Upper lobe of right lung (tissue), 1 donor: ENCODE data around the gene ZNF618. TPM values are rescaled to one million over a fixed set of nuclear protein-coding genes. Genes with fewer than 3 reads are reported as not detected.

Source experiments
- ATAC-seq: fragments of 200-7000 bp; cut with Tn5 transposase; one replicate; pipeline ENCODE4 v1.9.1; 2020; ENCODE audit warnings: mild to moderate bottlenecking, moderate library complexity
- DNase-seq: peaks from one replicate; pipeline ENCODE4 v3.0.0-alpha.2; 2020
- H3K27ac ChIP-seq: fragments of 200-600 bp; one replicate; pipeline ENCODE4 v1.8.0; 2022
- H3K27me3 ChIP-seq: fragments of 200-600 bp; one replicate; pipeline ENCODE4 v1.8.0; 2022; ENCODE audit warnings: mild to moderate bottlenecking
- H3K36me3 ChIP-seq: fragments of 200-600 bp; one replicate; pipeline ENCODE4 v1.8.0; 2022
- H3K4me1 ChIP-seq: fragments of 200-600 bp; one replicate; pipeline ENCODE4 v1.8.0; 2022
- H3K4me3 ChIP-seq: fragments of 200-600 bp; one replicate; pipeline ENCODE4 v1.8.0; 2022; ENCODE audit warnings: mild to moderate bottlenecking
- H3K9me3 ChIP-seq: fragments of 200-600 bp; one replicate; pipeline ENCODE4 v1.8.0; 2022
- intact Hi-C: fragments of 100-400 bp; cut with DNase I; formaldehyde crosslinking; loops from one replicate; pipeline ENCODE4 v1.11.0; 2022
- total RNA-seq: library from RNA; stranded (reverse); fragmentation: NEBNext Ultra II Directional; extraction: Animal tissue kit (Norgen Biotek cat#: 25700); gene quantifications from one replicate; pipeline ENCODE4 v1.2.1, GENCODE V29; 2021
- TF ChIP-seq, protein P1 (sequence below): fragments of 200-600 bp; IDR thresholded peaks from one replicate; pipeline ENCODE4 v1.8.0; 2022; ENCODE audit warnings: antibody characterized with exemption
- donor health status: DM: no; HTN: yes; CAD: no; lungs with severe emphysema.

Gene ZNF618
- total RNA-seq, 1 donor from 2014 or later, result 9.8 TPM

DNA sequence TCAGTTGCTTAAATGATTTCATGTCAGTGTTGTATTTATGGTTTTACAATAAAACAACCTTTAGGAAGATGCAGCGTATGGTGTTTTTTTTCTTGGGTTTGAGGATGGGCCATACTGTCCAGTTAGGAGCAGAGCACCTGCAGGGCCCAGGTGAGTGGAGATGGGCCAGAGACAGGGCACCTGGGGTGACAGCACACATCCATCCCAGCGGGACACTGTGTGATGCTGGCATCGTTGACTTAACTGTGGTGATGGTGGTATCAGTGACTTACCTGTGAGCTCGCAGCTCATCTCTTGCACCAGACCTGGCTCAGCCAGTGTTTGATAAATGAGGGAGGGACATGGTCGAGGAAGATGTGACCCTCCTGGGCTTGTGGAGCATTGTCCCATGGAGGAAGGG, 180.4 kb downstream of the ZNF618 start:
- Histone ChIP-seq H3K27ac (no peak overlapping the region), H3K36me3 (no peaks in the 10 kb centered on the region), H3K9me3 (no peaks in the 10 kb centered on the region), H3K4me3 (no peak overlapping the region), H3K27me3 (no peaks in the 10 kb centered on the region), H3K4me1 (no peaks in the 10 kb centered on the region)
- DNase-seq, result peak; percentile 26
- no peak for ATAC-seq
- intact Hi-C loops, result no loop called here
- TF ChIP-seq, protein P1, sequence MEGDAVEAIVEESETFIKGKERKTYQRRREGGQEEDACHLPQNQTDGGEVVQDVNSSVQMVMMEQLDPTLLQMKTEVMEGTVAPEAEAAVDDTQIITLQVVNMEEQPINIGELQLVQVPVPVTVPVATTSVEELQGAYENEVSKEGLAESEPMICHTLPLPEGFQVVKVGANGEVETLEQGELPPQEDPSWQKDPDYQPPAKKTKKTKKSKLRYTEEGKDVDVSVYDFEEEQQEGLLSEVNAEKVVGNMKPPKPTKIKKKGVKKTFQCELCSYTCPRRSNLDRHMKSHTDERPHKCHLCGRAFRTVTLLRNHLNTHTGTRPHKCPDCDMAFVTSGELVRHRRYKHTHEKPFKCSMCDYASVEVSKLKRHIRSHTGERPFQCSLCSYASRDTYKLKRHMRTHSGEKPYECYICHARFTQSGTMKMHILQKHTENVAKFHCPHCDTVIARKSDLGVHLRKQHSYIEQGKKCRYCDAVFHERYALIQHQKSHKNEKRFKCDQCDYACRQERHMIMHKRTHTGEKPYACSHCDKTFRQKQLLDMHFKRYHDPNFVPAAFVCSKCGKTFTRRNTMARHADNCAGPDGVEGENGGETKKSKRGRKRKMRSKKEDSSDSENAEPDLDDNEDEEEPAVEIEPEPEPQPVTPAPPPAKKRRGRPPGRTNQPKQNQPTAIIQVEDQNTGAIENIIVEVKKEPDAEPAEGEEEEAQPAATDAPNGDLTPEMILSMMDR, result no peak

DNA sequence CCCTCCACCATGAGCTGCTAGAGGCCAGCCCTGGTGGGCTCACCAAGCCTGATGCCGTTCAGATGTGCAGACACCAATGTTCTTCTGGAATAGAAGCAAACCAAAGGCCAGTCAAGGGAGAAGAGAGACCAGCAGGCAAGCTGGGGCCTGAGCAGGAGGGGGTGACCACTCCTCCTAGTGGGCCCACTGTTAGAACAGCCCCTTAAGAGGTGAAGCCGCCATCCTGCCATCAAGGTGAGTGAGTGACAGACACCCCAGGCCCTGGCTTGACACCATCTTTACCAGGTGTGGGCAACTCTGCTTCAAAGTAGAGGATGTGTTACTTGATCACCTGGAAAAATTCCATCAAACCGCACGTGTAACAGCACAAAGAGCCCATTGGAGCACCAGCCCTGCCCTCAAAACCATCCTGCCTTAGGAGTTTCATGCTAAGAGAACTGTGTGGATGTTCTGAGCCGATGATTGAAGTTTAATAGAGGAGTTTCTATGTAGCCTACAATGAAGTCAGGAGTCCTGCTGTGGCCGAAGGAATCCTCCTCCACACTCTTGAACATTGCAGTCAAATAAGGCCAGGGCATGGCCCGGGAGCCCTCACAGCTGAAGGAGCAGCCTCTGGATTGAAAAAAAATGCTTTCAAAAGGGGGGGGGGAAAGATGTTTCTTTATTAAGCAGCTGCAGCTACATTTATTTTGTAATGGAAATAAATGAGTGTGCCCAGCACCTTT, 181.2 kb downstream of the ZNF618 start:
- Histone ChIP-seq H3K36me3 (no peaks in the 10 kb centered on the region), H3K4me1 (no peaks in the 10 kb centered on the region), H3K9me3 (no peaks in the 10 kb centered on the region), H3K27me3 (no peaks in the 10 kb centered on the region), H3K4me3 (no peak overlapping the region), H3K27ac (no peak overlapping the region)
- intact Hi-C loops, result no loop called here
- DNase-seq (peak; percentile 25), ATAC-seq (no peak)
- TF ChIP-seq, protein P1, result no peak

DNA sequence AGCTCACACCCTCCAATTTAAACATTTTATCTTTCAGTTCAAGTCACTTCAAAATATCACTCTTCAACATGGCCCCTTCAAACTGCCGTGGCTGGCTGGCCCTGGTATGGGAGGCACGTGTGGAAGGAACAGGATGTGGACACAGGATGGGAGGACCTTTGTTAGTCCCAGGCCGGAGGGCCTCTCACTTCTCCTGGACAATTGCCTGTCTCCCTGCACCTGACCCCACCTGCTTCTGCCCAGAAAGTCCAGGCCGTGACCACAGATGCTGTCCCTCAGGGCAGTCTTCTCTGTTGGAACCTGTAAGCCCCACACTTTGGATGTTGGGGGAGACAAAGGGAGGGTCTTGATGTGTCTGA, 182.6 kb downstream of the ZNF618 start:
- H3K27ac ChIP-seq, result no peak overlapping the region
- peak; percentile 32 for DNase-seq
- peak; percentile 12 for ATAC-seq

DNA sequence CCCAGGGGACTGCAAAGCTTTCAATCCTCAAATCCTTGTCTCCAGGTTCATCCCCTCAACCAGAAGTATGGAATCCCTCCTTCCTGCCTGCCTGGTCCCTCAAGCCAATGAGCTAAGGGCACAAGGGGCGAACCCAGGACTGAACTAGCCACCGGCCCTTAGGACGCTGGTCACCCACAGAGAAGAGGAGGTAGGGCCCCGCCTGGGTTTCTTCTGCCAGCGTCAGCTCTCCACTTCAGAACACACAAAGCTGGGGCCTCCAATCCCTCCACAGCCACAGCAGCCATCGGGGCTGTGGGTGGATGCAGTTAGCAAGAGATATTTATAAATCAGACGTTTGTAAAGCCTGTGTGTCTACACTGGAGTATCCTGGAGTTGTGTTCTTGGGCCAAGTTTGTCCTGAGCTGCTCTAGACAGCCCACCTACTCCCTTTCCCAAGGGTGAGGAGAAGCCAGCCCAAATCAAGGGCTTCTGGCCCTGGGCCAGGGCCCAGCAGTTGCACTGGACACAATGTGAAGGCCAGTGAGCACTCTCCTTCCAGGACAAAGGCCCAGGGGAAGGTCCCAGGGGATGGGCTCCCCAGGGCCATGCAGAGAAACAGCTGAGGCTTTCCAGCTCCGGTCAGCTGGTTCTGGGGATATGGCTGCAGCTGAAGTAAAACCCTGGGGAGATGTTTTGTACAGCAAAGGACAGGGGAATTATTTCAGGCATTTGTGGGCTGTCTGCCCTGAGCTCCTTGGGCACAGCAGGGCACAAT, 183.1 kb downstream of the ZNF618 start:
- H3K36me3 ChIP-seq, result no peaks in the 10 kb centered on the region
- DNase-seq (peak; percentile 47), ATAC-seq (no peak)
- intact Hi-C loops, result no loop called here
- no peaks in the 10 kb centered on the region for H3K27me3 ChIP-seq
- H3K4me1 ChIP-seq, result no peaks in the 10 kb centered on the region
- no peaks in the 10 kb centered on the region for H3K9me3 ChIP-seq
- no peak overlapping the region for H3K4me3 ChIP-seq
- H3K27ac ChIP-seq, result no peak overlapping the region
- TF ChIP-seq, protein P1, result no peak

More for the DNA sequence above, 182.6 kb downstream of the ZNF618 start:
- H3K9me3 ChIP-seq, result no peaks in the 10 kb centered on the region
- no peaks in the 10 kb centered on the region for H3K27me3 ChIP-seq
- TF ChIP-seq, protein P1, result no peak
- H3K36me3 ChIP-seq, result no peaks in the 10 kb centered on the region
- H3K4me3 ChIP-seq, result no peak overlapping the region
- no peaks in the 10 kb centered on the region for H3K4me1 ChIP-seq
- intact Hi-C loops, result no loop called here

DNA sequence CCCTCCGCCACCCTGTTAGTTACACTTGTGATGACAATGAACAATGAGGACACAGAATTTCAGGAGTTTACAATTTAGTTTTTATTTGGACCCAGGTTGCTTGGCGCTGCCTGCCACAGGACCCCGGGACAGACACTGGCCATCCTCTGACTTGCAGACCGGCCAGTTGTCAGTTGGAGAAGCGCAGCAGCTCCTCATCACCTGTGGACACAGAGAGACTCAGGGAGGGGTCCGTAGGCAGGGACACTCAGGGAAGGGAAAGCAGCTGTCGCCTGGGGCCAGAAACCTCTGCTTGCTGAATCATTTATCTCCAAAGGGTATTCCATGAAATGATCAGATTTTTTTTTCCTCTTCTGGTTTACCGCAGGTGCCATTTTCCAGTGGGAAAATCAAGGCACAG, 184.0 kb downstream of the ZNF618 start:
- no peaks in the 10 kb centered on the region for H3K36me3 ChIP-seq
- H3K4me1 ChIP-seq, result no peaks in the 10 kb centered on the region
- no peak overlapping the region for H3K4me3 ChIP-seq
- TF ChIP-seq, protein P1, result no peak
- H3K27me3 ChIP-seq, result no peaks in the 10 kb centered on the region
- intact Hi-C loops, result no loop called here
- ATAC-seq, result no peak
- H3K9me3 ChIP-seq, result no peaks in the 10 kb centered on the region
- DNase-seq, result peak; percentile 44
- no peak overlapping the region for H3K27ac ChIP-seq
